GM19239 (cell line): Measurements from ENCODE around the gene NRSN2.
"Not testable (repeated sequence)": the region's sequence is repeated elsewhere in the genome, so short reads cannot be mapped to it uniquely, and the experiment has no call there.

Experiments used
- DNase-seq: peaks from one replicate; pipeline ENCODE4 v3.0.0; 2011; ENCODE audit warnings: low spot score; ENCODE audit not compliant: insufficient read length
- FAIRE-seq: peaks from 2 replicates; lab custom pipeline; 2011; peaks lifted over from hg19 to GRCh38; lab: Jason Lieb, UNC

Gene NRSN2

GRCh38 chr20:347640-348484 is 951 bp downstream of the NRSN2 start:
- FAIRE-seq (peak; percentile 91), DNase-seq (peak; percentile 88)

GRCh38 chr20:348972-349841 is 2.3 kb downstream of the NRSN2 start:
- DNase-seq (no peak), FAIRE-seq (no peak)

- FAIRE-seq (no peak), DNase-seq (no peak)
Observed at GRCh38 chr20:353166-353565, 6.3 kb downstream of the NRSN2 start.

- peak; percentile 98 for FAIRE-seq
Observed at GRCh38 chr20:354298-354977, 7.5 kb downstream of the NRSN2 start.

GRCh38 chr20:356154-356553 is 9.2 kb downstream of the NRSN2 start:
- DNase-seq, FAIRE-seq: not testable (repeated sequence)

More at GRCh38 chr20:354298-354977, 7.5 kb downstream of the NRSN2 start:
- DNase-seq = peak; percentile 87

GRCh38 chr20:356745-357144 is 9.8 kb downstream of the NRSN2 start:
- DNase-seq (no peak), FAIRE-seq (no peak)

- no peak for FAIRE-seq
- no peak for DNase-seq
Observed at GRCh38 chr20:358891-359555, 12.1 kb downstream of the NRSN2 start.

- FAIRE-seq = peak; percentile 53
Observed at GRCh38 chr20:361561-361960, 14.7 kb downstream of the NRSN2 start.

GRCh38 chr20:362271-363254 is 15.7 kb downstream of the NRSN2 start:
- peak; percentile 22 for DNase-seq
- FAIRE-seq = no peak

More at GRCh38 chr20:361561-361960, 14.7 kb downstream of the NRSN2 start:
- peak; percentile 25 for DNase-seq

GRCh38 chr20:363319-364078 is 16.6 kb downstream of the NRSN2 start:
- no peak for DNase-seq
- FAIRE-seq = no peak

GRCh38 chr20:364905-365794 is 18.2 kb downstream of the NRSN2 start:
- FAIRE-seq (no peak), DNase-seq (no peak)

- no peak for DNase-seq
Observed at GRCh38 chr20:366041-366718, 19.3 kb downstream of the NRSN2 start.

GRCh38 chr20:366719-367485 is 20.0 kb downstream of the NRSN2 start:
- DNase-seq (no peak), FAIRE-seq (no peak)

More at GRCh38 chr20:366041-366718, 19.3 kb downstream of the NRSN2 start:
- FAIRE-seq = no peak

GRCh38 chr20:367486-367887 is 20.6 kb downstream of the NRSN2 start:
- DNase-seq = no peak
- no peak for FAIRE-seq

- no peak for FAIRE-seq
- no peak for DNase-seq
Observed at GRCh38 chr20:368915-369314, 22.0 kb downstream of the NRSN2 start.

- FAIRE-seq (no peak), DNase-seq (no peak)
Observed at GRCh38 chr20:370151-370600, 23.3 kb downstream of the NRSN2 start.
